Measurements from ENCODE around the gene ACTMAP.

DNA sequence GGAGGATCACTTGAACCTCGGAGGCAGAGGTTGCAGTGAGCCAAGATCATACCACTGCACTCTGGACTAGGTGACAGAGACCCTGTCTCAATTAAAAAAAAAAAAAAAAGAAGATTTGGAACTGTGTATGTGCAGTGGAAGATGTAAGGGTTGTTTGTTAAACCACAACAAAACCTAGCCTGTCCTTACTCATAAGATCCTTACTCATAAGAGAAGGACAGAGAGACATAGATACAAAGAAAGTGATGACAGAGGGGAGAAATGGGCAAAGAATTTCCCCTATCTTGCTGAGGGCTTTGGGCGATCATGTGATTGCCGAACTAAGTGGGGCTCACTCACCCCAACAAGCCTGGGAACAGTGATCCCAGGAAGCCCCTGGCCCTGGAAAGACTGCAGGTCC, 25.4 kb downstream of the ACTMAP start:
- TF ChIP-seq EZH2 (IDR thresholded peaks at IDR 0.05; ENCODE audit: insufficient read depth, poor library complexity, severe bottlenecking) (no peak), EZH2phosphoT487 (IDR thresholded peaks at IDR 0.05; ENCODE audit: insufficient read depth, low read depth) (no peak)

Data from GM23248 (cell line).